HG03025 (cell line): ENCODE measurements around the gene CRYL1.

Experiments
- ATAC-seq: cut with Tn5 transposase; IDR thresholded peaks from one replicate; pipeline ENCODE4 v1.9.1; 2021; ENCODE audit warnings: mild to moderate bottlenecking, moderate library complexity; ENCODE audit not compliant: unreplicated experiment, low FRiP score

CRYL1 gene

GRCh38 chr13:20430296-20430695, 95.4 kb downstream of the CRYL1 start:
- ATAC-seq = no peak

GRCh38 chr13:20429682-20430081, 96.0 kb downstream of the CRYL1 start:
- no peak for ATAC-seq

- ATAC-seq = no peak
These were observed 96.7 kb downstream of the CRYL1 start for GRCh38 chr13:20428666-20429644.

- ATAC-seq = no peak
These were observed 98.8 kb downstream of the CRYL1 start for GRCh38 chr13:20426766-20427448.

GRCh38 chr13:20425819-20426219, 99.8 kb downstream of the CRYL1 start:
- ATAC-seq = no peak

GRCh38 chr13:20424949-20425348, 100.7 kb downstream of the CRYL1 start:
- no peak for ATAC-seq

- no peak for ATAC-seq
These were observed 101.2 kb downstream of the CRYL1 start for GRCh38 chr13:20424559-20424852.

GRCh38 chr13:20422362-20422761, 103.3 kb downstream of the CRYL1 start:
- no peak for ATAC-seq

- no peak for ATAC-seq
These were observed 104.7 kb downstream of the CRYL1 start for GRCh38 chr13:20420938-20421337.

GRCh38 chr13:20418953-20419352, 106.7 kb downstream of the CRYL1 start:
- ATAC-seq = no peak

- ATAC-seq = no peak
These were observed 109.4 kb downstream of the CRYL1 start for GRCh38 chr13:20416223-20416745.

GRCh38 chr13:20415694-20416107, 110.0 kb downstream of the CRYL1 start:
- ATAC-seq = no peak

- no peak for ATAC-seq
These were observed 110.4 kb downstream of the CRYL1 start for GRCh38 chr13:20415306-20415679.

GRCh38 chr13:20414546-20415305, 110.9 kb downstream of the CRYL1 start:
- ATAC-seq = no peak

GRCh38 chr13:20412691-20413355, 112.8 kb downstream of the CRYL1 start:
- no peak for ATAC-seq

GRCh38 chr13:20411638-20412342, 113.9 kb downstream of the CRYL1 start:
- ATAC-seq = peak; percentile 92

- ATAC-seq = no peak
These were observed 114.9 kb downstream of the CRYL1 start for GRCh38 chr13:20410726-20411125.

- no peak for ATAC-seq
These were observed 117.5 kb downstream of the CRYL1 start for GRCh38 chr13:20408181-20408580.

- ATAC-seq = no peak
These were observed 117.9 kb downstream of the CRYL1 start for GRCh38 chr13:20407759-20408158.

GRCh38 chr13:20405691-20406090, 120.0 kb downstream of the CRYL1 start:
- no peak for ATAC-seq
